NCI-H345 treated with DMSO at 0.1 percent for 48 hours (cell line): ENCODE results near the gene DCTD.
"Not testable (repeated sequence)": the region's sequence is repeated elsewhere in the genome, so short reads cannot be mapped to it uniquely, and the experiment has no call there.

Source experiments
- DNase-seq: peaks from one replicate; lab custom pipeline; 2025; ENCODE audit not compliant: unreplicated experiment; lab: John Stamatoyannopoulos, UW

The DCTD gene

DNA sequence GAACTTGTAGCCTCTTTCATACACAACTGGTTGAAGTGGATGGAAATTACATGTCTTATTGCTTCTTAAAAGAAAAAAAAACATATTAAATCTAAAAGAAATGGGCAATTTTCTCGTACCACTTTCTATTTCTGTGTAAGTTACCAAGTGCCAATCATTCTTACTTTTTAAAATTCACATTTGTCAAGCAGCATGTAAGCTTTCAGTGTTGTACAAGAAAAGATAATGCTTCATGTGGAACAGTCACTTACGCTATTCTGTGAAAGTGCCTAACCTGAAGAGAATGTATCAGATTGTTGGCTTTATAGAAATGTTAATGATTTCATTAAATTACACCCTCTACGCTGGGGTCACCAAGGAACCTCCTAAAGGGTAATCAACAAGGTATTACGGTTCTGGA is 4.4 kb upstream of the DCTD start:
- no peak for DNase-seq

DNA sequence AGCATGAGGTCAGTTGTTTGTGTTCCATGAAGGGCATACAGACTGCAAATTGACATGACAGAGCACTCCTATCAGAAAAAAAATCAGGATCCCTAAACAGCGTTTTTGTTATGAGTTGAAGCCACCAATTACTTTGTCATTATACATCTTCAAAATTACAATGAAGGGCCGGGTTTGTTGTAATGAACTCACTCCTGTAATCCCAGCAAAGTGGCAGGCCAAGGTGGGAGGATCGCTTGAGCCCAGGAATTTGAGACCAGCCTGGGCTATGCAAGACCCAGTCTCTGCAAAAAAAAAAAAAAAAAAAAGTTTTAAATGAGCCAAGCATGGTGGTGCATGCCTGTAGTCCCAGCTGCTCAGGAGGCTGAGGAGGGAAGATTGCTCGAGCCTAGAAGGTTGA is 3.5 kb upstream of the DCTD start:
- DNase-seq = no peak

DNA sequence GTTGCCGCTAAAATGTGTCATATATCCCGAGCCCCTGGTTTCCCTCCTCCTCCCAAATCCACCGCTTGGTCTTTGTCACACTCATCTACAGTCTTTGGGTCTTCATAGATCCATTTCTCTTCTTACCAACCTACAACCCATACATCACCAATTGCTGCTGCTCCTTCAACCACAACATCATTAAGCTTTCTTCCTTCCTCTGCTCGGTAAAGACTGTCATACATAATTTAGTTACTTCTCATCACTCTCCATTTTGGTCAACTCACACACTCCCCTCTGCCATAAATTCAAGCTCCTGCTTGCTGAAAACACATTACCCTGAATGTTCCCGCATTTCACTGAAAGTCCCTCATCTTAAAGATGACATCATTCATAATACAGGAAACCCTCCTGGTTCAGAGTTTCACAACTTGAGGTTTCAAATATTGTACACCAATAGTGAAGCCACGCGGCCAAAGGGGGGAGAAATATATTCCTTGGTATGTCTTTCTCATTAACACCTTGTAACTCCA is 1.7 kb upstream of the DCTD start:
- no peak for DNase-seq

DNA sequence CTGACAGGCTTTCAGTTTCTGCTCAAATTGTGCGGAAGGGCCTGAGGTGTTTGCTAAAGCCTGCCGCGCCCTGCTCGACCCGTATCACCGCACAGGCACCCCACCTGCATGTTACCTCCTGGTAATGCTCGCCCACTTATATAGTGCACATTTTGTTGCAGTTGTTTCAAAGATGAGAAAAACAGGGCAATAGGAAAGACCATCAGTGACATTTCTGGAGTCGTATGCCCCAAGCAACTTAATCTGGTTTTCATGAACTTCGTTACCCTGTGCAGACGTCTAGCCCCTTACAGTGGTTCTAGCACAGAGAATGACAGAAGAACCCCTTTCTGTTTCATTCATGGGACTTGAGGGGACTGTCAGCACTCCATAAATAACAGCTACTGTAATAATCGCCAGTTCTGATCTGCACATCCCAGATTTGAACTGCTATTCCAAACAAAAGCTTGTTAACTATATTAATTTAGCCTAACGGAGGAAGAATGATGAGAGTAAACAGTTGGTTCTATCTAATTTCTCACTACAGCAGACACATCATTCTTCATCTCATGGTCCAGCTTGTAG is 940 bp upstream of the DCTD start:
- DNase-seq = peak; percentile 17

DNA sequence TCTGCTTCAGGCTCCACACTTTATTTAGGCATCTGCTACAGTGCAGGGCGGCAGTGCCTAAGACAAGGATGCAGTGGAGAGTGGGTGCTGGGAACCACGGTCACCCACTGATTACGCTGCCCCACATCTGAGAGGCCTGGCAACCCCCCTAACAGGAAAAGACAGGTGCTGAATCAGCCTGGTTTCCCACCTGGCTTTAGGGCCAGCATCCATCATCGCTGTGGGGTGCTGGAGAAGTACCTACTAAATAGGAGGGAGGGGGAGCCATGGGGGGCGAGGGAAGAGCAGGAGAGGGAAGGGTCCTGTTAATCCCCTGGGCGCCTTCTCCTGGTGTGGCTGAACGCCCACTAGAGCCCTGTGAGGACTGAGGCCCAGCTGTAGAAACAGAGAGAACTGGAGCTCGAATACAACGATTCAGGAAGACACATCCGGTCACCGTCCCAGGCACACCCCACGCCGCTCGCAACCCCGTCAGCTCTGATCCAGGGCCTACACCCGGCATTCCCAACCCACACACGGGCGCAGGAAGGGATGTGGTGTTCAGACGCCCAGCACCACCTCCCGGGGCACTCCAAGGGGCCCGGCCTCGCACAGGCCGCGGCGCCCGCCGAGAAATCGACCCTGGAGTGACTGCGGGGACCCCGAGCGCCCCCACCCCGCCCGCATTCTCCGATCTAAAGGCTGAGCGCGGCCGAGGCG is 554 bp downstream of the DCTD start:
- no peak for DNase-seq

DNA sequence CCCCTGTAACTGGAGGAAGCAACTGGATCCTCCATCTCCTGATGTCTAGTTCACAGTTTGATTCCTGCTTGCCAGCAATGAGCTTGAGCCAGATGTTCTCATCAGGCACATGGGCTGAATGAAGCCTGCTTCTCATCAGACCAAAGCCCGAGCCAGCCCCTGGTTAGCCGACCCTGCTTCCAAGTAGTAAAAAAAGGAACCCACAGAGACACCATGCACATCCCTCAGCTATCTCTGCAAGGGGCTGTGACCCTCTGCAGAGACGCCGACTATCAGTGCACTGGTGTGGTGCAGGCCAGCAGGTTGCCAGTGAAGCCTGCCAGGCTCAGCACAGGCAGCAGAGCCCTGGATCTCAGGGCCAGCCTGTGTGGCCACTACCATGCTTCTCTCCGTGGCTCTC is 2.8 kb downstream of the DCTD start:
- no peak for DNase-seq

DNA sequence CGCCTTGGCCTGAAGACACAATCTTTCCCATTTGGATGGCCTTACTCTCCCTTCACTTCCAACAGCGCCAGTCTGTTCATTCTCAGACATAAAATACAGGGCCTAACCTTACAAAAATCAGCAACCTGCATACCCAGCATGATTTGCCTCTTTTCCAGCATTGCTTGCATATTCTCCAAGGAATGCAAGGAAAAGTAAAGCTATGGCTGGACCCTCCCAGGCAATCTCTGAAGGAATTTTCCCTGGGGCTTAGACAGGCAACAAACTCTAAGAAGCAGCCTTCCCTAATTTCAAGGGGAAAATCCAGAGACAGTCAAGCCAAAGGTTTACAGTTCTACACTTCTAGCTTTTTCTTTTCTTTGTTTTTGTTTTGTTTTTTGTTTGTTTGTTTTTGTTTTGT is 3.6 kb downstream of the DCTD start:
- no peak for DNase-seq

DNA sequence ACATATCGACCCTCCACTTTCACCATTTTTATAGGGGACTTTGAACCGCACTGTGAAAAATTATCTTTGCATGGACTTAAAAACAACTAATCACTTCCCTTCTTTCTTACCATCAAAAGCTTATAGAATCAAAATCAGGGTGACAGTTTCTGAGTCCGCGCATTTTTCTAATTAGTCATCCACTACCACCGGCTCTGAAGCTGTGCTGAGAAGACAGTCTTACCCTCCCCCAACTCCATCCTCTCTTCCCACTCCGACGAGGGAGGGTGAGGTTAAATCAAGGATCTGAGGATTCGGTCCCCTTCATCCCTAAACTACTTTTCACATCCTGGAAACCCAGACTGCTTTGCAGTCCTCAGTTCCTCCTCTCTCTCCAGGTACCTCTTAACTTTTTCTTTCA is 4.2 kb downstream of the DCTD start:
- no peak for DNase-seq

DNA sequence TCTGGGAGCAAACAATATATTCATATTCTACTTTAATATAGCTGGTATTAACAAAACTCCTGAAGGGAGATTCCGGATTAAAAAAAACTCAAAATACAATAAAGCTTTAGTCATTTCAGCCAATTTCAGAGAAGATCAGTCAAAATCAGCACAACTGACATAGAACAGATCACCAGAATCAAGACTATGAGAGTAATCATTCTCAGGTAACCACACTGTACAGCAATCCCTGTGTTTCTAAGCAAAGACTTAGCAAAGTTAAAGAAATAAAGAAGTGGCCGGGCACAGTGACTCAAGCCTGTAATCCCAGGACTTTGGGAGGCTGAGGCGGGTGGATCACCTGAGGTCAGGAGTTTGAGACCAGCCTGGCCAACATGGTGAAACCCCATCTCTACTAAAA is 9.1 kb downstream of the DCTD start:
- DNase-seq = no peak

DNA sequence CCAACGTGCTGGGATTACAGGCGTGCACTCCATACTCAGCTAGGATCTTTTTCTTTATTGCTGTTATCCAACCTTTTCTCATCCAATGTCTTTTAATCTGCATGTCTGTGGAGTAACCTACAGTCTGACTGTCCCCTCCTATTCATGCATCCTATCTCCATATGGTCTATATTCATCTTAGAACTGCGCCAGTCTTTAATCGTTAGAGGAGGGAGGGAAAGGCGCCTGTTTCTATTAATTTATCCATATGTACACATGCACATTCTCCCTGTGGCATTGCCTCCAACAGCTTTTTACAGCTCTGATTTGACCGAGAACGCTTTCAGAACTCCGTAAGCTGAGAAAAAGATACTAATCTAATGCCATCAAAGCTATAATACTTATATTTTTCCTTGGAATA is 9.8 kb downstream of the DCTD start:
- no peak for DNase-seq

DNA sequence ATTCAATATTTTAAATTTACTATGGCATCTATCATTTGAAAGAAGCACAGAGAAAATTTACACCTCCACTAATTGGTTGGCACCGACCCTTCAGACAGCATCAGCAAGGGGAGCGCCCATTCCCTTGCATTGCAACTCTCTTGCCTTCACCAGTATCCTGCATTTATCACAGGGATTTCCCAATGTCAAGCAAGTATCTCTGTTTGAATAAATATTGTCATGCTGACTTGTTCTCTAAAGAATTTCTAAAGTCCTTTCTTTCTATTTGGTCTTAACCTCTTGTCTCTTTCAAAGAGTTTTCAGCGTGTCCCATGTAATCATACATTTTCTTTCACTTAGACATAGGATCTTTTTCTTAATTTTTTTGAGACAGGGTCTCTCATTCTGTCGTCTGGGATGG is 10.4 kb downstream of the DCTD start:
- no peak for DNase-seq

DNA sequence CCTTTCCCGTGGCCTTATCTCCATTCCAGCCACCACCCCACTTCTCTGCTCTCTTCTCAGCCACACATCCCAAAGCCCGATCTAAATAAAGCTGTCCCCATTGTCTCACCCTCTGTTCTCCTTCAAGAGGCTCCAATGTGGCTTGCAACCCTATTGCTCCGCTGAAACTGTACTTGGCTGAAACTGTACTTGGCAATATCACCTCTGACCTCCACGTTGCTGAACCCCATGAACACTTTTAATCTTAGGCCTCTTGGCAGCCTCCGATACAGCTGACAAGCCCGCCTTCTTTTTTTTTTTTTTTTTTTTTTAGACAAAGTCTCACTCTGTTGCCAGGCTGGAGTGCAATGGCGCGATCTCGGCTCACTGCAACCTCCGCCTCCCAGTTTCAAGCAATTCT is 12.1 kb downstream of the DCTD start:
- no peak for DNase-seq

DNA sequence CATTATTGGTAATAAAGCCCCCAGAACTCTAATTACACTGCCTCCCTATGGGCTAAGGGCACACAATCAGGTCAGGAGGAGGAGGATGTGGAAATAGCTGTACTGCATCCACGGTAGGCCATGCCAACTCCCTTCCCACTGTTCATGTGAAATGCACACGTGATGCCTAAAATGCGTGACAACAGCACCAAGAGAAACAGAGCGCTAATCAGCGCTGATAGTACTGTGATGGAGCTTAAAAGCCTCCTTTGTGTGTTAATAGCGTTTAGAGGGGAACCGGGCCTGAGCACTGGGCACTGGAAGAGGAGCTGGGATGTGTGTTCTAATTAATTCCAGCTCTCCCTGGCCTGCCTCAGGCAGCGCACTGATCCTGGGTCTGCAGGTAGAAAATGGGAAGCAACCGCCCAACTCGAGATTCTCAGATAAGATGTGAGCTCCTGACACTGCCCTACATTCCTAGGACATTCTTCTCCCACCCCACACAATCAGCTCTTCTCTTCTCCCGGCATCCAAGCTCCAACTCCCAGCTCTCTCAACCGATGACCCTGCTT is 12.9 kb downstream of the DCTD start:
- DNase-seq = no peak

DNA sequence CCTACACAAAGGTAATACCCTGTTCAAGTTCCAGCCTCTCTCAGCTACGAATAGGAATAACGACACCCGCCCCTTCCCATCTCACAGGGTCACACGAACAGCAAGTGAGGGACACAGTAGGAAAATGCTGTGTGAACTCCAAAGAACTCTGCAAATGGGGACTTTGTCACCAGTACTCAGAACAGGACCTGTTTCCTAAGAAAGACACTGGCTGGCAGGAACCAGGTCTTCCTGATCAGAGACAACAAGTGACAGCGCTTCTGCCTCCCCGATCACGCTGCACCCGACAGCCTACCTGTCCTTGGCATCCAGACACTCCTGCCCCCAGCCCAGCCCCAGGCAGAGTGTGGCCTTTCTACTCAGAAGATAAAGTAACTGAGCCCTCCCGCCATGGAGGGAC is 14.2 kb downstream of the DCTD start:
- no peak for DNase-seq

DNA sequence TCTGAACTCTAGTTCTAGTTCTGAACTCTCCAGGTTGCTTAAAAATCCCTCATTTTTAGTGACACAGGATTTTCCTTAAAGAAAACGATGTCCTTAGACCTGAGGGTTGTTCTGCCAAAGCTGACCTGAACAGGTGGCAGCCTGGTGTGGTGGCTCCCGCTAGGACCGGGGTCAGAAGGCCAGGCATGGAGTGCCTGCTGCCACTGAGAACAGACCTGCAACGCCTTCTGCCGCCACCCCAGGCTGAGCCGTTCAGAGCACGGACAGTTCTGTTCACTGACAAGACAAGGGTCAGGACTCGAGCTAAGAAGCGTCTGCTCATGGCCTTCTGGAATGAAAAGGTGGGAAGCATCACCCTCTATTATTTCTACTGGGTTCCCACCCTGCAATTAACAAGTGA is 15.8 kb downstream of the DCTD start:
- DNase-seq = no peak

DNA sequence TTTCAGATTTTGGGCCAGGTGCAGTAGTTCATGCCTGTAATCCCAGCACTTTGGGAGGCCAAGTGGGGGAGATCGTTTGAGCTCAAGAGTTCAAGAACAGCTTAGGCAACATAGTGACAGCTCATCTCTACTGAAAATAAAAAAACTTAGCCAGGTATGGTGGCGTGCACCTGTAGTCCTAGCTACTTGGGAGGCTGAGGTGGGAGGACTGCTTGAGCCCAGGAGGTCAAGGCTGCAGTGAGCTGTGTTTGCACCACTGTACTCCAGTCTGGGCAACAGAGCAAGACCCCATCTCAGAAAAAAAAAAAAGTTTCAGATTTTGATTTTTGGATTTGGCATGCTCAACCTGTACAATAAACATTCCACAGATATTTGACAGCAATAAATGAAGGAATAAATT is 17.2 kb downstream of the DCTD start:
- not testable (repeated sequence) for DNase-seq

DNA sequence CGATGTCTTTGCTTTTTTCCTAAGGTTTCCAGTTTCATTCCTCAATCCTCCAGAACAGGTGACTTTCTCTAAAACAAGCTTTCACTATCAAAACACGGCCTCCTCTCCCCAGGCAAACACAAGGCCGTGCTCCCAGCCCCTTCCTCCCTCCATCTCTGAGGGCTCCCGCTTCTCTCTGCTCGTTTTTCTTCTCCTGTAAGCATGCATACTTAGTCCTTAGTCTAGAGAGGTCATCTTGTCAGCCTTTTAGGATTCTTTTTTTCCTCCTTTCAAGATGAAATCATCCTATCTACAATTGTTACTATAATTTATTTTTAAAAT is 18.7 kb downstream of the DCTD start:
- no peak for DNase-seq

DNA sequence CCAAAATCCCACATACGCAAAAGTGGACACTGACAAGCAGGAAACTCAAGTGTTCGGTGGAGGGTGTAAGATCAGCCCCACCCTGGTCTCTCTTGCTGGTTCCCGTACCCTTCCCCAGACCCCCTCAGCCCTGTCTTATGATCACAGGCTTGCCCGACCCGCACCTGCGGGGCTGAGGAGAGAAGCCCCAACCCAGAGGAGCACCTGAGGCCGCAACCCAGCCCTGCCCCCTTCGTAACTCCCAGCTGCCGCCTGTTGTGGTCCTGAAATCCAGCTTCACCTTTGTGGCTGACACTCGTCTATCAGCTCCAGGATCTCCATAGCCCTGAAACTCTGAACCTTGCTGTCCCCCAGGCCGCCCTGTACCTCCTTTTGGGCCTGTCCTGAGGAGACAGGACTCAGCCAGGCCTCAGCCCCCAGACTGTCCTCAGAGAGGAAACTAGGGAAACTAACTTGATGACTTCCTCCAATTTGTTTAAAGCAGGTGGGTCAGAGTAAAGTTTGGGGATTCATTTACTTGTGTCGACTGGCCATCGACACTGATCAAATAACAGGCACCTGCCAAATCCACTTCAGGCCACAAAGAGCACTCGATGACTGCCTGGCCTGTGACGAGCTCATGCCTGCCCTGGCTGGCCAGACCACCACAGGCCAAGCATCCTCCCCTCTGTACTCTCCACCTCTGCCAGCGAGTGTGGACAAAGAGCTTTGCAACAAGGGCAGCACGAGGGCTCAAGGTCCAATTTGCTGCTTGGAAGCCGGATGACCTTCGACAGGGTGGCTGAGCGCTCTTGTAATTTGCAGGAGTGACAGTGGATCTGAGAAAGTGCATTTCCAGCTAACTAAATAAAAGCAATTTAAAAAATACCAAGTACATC is 19.3 kb downstream of the DCTD start:
- DNase-seq = no peak

DNA sequence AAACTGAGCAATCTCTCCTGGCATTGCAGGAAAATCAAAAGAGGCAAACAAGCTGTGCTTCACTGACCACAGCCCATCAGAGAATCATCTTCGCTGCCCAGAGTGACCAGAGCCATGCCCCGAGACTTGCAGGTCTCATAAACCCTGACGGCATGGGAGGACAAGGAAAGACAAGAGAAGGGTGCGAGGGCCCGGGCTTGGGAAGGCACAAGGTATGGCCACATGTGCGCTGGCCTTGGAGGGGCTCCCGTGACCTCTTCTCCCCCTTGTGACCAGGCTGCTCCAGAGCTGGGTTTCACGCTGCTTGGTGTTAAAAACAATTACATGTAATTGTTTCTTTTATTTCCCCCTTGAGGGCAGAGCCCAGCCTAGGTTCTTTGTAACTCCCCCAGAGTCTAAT is 20.8 kb downstream of the DCTD start:
- DNase-seq = no peak

DNA sequence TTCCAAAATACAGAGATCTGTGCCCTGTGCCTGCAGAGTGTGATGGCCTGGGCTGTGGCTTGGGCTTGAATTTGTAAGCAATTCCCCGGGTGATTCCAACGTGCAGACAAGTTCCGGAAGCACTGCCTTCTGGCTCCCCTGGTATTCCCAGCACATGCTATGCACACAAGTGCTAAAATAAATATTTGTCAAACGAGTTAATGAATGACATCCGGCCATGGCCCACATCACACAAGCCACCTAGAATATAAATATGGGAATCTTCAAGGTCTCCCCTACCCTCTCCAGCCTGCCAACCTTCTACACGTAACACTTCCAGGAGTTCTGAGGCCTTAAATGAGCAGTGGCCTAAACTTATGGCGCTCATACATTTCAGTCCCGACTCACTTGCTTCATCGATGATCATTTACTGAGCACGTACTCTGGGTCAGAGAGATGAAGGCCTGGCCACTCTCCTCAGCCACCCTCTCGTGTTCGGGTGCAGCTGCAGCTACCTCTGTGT is 21.3 kb downstream of the DCTD start:
- DNase-seq = no peak

DNA sequence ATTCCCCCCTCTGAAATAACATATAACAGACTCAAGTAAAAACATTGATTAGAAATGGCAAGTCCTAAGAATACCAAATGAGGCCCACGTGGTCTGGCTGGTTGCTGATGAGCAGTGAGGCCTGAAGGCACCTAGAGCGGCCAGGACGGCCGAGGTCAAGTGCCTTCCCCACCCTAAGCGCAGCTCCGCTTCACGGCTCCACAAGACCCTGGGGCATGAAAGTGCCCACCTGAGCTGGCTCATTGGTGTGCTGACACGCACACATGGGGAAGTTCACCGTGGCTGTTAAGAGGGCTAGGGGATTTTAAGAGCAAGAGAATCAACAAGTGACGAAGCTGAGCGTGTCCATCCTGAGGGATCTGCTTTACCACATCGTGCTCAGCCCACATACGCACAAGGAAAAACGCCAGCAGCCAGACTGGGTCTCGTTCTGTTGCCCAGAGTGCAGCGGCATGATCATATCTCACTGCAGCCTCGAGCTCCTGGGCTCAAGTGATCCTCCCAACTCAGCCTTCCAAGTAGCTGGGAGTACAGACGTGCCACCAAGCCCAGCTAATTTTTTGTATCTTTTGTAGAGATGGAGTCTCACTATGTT is 22.4 kb downstream of the DCTD start:
- no peak for DNase-seq
